HG02610 (cell line): ENCODE measurements around the gene ALLC.

ENCODE experiments used
- ATAC-seq: cut with Tn5 transposase; IDR thresholded peaks from one replicate; pipeline ENCODE4 v1.9.1; 2021; ENCODE audit warnings: mild to moderate bottlenecking, moderate library complexity; ENCODE audit not compliant: unreplicated experiment

Gene ALLC

DNA sequence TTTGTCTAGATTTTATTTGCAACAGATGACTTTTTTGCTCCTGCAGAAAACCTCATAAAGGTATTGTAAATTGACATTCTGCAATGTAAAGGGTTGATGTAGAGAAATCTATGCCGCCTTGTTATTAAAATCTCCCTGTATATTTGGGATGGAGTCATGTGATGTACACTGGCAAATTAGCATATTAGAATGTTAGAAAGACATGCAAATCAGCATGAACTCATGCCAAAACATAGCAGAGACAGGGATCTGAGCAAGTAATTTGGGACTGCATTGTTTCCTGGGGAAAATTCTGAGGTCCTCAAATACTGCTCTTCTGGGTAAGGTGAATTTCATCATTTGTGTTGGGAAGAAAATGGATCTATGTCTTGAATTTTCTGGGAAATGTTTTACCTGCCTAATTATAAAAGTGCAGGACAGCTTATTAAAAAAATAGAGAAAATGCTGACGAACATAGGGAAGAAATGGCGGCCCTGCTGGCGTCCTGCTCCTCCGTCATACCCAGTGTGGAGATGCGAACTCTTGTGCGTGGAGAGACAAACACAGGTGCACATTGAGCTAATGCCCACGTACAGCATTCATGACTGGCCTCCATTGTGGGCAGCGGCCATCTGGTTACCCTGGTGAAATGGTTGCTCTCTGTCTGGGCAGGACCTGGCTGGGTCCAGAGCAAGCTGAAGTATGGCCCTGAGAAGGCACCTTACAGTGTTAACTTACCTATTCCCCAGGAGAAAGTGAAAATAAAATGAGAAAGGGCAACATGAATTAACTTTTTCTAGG, 16.3 kb downstream of the ALLC start:
- ATAC-seq: no peak

- no peak for ATAC-seq
These were observed 17.7 kb downstream of the ALLC start for GRCh38 chr2:3675687-3676086.

DNA sequence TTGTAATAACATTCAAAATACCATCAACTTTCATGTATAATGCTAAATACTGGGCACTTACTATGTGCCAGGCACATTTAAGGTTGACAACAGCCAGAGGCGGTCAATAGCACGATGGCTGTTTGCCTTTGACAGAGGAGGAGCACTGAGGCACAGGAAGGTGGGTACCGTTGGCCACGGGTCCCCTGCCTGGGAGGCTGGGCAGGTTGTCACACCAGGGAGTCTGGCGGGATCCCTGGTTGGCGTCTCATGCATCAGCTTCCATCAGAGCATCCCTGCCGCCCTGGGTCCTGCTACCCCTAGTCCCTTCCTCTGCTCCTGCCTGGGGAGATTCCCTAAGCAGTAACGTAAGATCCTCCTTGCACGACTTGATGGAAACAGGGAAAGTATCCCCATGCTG, 19.4 kb downstream of the ALLC start:
- no peak for ATAC-seq

GRCh38 chr2:3678212-3678611, 20.2 kb downstream of the ALLC start:
- ATAC-seq: no peak

DNA sequence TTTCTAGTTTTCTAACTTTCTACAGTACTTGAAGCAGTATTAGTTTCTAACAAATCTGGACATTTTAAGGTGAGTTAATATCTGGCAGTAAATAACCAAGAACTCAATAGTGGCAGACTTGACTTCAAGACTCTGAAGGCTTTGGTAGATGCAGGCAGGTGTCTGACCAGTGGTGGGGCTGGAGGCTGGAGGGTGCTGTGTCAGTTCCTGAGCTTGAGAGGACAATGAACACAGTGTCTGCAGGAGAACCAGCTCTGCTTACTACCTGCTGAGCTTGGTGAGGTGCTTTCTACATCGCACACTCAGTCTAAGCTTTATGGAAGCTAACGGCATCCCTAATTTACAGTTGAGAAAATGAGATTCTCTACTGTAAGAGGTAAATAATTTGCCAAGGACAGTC, 21.2 kb downstream of the ALLC start:
- no peak for ATAC-seq

- no peak for ATAC-seq
These were observed 21.8 kb downstream of the ALLC start for GRCh38 chr2:3679616-3680393.

GRCh38 chr2:3680548-3681345, 22.7 kb downstream of the ALLC start:
- no peak for ATAC-seq

GRCh38 chr2:3681625-3682024, 23.6 kb downstream of the ALLC start:
- no peak for ATAC-seq

GRCh38 chr2:3682811-3683210, 24.8 kb downstream of the ALLC start:
- ATAC-seq: no peak

GRCh38 chr2:3683748-3684454, 25.9 kb downstream of the ALLC start:
- no peak for ATAC-seq

GRCh38 chr2:3689998-3690748, 32.2 kb downstream of the ALLC start:
- ATAC-seq: no peak

- no peak for ATAC-seq
These were observed 34.4 kb downstream of the ALLC start for GRCh38 chr2:3692375-3692774.

DNA sequence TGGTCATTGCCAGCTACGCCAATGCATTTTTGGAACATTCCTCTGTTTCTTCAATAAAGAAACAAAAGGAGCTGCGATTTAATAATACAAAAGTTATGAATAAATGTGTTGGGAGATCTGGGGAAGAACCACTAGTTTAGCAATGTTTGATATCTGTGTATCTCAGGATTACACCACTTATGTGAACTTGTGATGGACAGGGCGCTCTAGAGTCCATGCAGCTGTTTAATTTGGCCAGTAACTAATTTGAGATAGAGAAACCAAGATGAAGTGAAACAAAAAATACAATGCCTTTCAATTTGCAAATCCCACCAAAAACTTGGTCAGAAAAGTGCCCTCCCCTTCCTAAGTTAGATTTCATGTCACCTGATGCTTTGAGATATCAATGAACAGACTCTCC, 38.5 kb downstream of the ALLC start:
- ATAC-seq: no peak

DNA sequence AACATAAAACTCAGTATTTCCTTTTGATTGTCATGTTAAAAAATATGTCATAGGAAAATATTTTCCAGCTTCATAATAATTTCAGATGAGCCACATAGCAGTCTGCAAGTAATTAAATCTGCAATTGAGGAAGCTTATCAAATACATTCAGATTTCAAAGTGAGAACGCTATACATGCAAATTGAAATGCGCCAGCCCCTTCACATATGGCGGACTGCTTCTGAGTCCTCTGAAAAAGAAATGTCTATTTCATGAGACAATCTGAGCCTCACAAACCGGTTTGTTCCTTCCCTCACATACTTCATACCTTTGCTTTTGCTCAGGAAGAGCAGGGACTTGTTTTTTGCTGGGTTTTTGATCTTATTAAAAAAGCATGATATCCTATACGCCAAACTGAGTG, 43.1 kb downstream of the ALLC start:
- no peak for ATAC-seq

DNA sequence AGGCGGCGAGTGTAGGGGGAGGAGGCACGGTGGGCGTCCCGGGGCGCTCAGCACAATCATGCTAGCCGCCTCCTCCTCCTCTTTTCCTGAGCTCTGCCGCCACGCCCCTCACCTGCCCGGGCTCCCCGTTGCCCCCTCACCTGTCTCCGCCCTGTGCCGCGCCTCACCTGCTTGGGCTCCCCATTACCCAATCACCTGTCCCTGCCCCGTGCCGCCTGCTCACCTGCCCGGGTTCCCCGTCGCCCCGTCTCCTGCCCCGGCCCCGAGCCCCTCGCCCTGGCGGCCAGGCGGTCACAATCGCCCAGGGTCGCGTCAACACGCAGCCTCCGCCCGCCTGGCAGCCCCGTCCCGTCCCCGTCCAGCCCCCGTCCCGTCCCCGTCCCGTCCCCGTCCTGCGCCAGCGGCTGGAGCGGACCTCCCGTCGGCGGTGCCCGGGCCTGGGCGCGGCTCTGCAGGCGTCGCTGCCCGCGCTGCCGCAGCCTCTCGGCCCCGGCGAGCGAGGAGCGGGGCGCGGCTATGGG, 45.3 kb downstream of the ALLC start, which contains the start of gene DCDC2C:
Gene DCDC2C (plus strand): TSS at position 340 of the 521 bp plus-strand sequence. CDS start 177 bp downstream, at position 517.
- no peak for ATAC-seq

DNA sequence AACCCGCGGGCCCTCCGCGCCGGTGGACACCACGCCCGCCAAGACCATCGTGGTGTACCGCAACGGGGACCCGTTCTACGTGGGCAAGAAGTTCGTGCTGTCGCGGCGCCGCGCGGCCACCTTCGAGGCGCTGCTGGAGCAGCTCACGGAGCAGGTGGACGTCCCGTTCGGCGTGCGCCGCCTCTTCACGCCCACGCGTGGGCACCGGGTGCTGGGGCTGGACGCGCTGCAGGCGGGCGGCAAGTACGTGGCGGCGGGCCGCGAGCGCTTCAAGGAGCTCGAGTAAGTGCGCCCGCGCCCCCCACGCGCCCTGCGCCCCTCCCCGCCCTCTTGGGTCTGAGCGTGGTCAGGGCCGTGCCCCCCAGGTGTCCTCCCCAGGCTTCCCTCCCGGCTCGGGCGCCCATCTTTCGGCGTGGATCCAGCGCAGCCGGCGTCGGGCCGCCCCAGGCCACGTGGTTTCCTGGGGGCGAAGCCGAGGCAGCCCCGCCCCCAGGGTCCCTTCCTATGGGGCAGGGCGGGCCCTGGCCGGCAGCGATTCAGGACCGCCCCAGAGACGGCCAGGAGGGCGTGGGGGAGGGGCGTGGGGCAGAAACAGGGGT, 45.9 kb downstream of the ALLC start:
- no peak for ATAC-seq

- ATAC-seq: no peak
These were observed 46.7 kb downstream of the ALLC start for GRCh38 chr2:3704692-3705091.

DNA sequence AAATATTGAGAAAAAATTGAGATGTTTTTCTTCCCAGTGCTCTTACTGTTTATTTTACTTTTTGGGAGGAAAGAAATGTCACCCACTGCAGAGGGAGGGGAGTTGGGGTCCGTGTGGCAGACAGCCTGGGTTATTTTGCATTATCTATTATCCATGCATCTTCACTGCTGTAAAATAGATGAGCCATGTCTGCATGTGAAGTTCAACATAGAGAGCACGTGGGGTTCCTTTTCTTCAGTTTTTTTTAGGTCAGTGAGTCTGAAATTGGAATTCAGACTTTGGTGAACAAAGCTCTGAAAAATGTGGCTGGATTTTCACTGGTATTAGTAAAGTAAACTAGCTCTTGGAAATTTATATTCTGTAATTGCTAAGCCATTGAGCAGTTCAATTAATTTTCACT, 47.8 kb downstream of the ALLC start:
- ATAC-seq: no peak

GRCh38 chr2:3706892-3707291, 48.9 kb downstream of the ALLC start:
- no peak for ATAC-seq
